ENCODE data around the gene HELZ.
"Not testable (repeated sequence)": the region's sequence is repeated elsewhere in the genome, so short reads cannot be mapped to it uniquely, and the experiment has no call there.

Gene HELZ

DNA sequence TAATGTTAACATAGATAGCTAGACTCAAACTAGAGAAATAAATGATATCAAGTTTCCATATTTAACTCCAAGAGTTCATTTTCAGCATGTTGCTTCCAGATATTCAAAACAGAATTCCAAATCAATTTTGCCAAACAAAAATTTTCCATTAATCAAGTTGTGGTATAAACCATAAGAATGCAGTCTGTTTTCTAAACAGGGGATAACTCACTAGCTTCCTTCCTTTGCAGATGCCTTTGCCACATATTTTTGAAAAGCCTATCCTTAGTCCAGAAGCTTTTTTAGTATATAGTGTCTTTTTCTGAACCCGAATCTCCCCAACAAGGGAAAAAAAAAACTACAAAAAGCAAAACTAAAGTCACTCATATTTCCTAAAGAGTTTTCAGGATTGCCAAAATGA, 61.5 kb downstream of the HELZ start:
- DNase-seq (ENCODE audit: low read depth): no peak

DNA sequence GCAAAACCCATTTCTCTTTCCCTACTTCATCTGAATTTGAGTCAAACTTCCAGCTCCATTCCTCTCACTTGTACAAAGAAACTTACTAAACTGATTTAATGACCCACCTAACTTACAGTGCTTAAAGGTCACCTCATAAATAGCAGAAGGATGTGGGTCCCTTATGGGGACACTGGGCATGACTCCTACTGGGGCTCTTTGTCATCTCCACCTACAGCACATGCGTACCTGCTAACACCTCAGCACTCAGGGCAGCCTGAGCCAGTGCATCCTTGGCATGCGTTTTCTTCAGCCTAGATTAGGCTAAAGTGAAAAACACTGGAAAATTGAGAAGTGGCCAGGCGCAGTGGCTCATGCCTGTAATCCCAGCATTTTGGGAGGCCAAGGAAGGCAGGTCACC, 63.2 kb downstream of the HELZ start:
- no peak for DNase-seq (ENCODE audit: low read depth)

DNA sequence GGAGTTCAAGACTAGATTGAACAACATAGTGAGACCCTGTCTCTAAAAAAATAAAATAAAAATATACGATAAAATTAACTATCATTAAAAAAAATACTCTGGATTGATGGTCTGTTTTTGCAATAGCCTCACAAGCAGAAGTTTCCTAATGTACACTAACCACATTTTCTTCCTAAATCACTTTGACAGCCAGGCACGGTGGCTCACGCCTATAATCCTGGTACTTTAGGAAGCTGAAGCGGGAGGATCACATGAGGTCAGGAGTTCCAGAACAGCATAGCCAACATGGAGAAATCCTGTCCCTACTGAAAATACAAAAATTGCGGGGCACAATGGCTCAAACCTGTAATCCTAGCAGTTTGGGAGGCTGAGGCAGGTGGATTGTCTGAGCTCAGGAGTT, 64.7 kb downstream of the HELZ start:
- no peak for DNase-seq (ENCODE audit: low read depth)

DNA sequence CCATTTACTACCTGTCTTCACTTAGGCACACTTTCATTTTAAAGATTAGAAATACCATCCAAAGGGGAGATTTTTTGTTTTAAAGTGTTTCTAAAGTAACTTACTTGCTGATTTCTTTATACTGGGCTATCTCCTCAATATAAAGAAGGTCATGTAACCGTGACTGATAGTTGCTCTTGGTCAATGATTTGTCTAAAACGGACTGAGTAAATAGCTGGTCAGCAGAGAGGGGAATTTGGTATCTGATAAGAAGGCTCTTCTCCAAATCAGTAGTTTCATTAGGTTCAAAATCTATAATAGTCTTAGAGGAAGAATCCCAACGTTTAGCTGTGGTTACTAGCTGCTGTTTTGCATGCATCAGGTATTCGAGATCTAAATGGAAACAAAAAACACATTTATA, 66.4 kb downstream of the HELZ start:
- DNase-seq (ENCODE audit: low read depth): no peak

DNA sequence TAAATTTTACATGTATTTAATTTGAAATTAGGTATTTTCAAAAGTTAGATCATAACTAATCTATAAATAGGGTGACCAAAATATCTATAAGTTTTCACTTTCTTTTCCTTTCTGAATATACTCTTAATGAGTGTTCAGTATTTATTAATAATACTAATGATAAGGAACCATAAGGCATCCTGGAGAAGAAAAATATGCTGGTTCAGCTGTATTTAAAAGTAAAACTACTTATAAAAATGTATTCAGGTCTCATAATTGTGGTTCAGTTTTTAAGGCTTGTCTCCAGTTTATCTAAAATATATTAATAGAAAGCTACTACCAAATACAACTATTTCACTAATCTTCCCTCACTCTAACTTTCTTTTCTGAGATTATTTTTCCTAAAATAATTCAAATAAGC, 67.3 kb downstream of the HELZ start:
- no peak for DNase-seq (ENCODE audit: low read depth)

DNA sequence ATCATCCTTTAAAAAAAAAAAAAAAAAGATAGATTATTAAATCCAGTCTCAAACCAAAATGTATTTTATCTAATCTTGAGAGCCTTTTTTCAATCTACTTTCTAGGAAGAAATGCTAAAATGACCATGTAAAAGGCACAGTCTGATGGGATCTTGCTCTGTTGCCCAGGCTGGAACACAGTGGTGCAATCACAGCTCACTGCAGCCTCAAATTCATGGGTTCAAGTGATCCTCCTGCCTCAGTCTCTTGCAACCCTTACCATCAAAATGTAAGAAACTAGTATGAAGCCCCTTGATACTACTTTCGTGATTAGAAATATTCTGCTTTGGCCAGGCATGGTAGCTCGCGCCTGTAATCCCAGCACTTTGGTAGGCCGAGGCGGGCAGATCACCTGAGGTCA, 70.8 kb downstream of the HELZ start:
- DNase-seq (ENCODE audit: low read depth): no peak

DNA sequence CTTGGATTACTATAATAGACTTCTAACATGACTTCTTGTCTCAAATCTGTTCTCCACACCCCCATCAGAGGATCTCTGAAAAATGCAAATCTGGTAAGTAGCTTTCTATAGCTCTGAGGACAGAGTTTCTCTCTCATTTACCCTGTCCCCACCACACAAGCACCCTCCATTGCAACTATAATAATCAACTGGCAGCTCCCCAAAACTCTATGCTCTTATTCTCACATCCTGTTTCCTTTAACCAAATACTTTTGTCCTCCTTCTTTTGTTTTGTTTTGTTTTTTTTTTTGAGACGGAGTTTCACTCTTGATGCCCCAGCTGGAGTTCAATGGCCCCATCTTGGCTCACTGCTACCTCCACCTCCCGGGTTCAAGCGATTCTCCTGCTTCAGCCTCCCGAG, 73.4 kb downstream of the HELZ start:
- no peak for DNase-seq (ENCODE audit: low read depth)

DNA sequence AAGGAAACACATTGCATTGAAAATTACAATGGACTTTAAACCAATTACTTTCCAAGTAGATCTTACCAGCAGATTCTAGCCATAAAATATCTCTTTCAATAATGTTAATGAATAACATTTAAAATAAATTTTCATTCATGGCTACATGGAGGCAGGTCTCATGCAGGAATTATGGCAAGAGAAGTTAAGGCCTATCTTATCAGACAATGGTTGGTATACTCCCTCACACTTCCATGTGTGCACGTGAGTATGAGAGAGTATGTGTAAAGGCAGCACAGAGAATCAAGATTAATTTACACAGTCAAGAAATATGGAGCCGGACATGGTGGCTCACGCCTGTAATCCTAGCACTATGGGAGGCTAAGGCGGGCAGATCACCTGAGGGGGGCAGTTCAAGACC, 76.5 kb downstream of the HELZ start:
- no peak for DNase-seq (ENCODE audit: low read depth)

DNA sequence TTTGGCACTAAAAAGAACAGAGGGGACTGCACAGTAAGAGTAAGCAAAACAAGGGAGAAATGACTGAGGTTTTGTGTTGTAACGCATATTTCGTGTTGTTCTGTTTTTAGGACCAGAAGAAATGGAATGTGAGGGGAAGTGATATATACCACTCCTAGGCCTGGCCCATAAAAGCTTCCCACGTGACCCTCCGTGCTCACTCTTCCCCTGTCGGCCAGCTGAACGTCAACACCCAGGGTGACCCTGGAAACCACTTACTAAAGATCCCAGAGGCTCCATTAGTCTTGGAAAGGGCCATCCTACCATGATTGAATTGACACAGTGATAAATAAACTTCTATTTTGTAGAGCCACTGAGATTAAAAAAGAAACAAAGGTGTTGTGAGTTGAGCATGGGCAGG, 79.8 kb downstream of the HELZ start:
- no peak for DNase-seq (ENCODE audit: low read depth)

DNA sequence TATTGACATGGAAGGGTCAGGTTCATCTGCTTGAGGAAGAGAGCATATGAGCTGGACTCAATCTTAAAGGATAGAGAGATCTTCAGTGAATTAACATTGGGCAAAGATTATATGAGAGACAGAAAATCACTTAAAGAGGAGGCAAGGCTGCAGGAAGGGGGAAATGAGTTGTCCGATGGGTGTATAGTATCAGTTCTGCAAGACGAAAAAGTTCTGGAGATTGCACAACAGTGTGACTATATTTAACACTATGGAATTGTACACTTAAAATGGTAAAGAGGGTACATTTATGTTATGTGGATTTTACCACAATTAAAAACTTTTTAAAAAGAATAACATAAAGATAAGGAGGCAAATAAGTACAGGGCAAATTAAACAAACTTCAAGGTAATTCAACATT, 80.7 kb downstream of the HELZ start:
- DNase-seq (ENCODE audit: low read depth): no peak

DNA sequence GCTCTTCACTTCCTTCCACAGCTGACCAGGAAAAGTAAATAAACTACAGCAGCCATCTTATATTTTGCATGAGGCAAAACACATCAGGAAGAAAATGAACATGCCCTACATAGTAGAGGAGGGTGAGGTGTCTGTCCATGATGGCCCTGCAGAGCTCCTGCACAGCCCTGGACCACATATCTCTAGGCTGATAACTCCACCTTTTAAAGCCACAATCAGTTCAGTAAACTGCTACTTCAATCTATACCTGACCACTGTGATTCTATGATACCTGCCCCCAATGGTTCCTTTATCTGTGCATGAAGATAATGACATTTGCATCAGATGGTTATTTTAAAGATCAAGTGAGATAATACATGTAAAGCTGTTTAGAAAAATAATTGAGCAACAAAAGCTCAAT, 82.2 kb downstream of the HELZ start:
- no peak for DNase-seq (ENCODE audit: low read depth)

DNA sequence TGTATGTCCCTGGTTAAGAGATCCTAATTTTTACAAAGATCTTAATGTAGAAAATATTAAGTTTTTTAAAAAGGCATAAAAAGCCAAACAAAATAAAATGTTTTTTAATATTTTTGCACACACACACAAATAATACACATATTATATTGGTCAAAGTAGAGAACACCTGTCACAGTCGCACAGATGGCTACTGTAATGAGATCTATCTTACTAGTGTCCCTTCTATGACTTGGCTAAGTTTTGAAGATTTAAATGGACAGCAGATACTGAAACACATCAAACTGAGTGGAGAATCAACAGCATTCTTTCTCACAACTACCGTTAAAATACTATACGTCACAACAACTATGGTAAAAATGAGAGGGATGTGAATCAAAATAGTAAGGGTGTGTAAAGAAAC, 83.4 kb downstream of the HELZ start:
- no peak for DNase-seq (ENCODE audit: low read depth)

DNA sequence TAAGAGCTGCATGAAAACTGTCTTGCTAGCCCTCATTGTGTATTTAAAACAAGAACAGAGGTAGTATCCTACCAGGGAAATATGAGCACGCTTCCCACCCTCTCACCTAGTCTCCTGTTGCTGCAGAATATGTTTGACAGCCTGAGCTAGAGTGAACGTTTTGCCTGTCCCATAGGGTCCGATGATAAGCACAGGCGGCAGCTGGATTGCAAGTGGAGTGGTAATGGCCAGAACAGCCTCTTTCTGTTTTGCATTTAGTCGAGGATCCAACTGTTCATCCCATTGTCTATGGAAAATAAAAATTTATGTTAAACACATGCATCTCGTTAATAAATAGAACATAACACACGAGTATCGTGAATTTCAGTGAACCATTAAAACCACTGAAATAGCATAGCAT, 84.2 kb downstream of the HELZ start:
- no peak for DNase-seq (ENCODE audit: low read depth)

DNA sequence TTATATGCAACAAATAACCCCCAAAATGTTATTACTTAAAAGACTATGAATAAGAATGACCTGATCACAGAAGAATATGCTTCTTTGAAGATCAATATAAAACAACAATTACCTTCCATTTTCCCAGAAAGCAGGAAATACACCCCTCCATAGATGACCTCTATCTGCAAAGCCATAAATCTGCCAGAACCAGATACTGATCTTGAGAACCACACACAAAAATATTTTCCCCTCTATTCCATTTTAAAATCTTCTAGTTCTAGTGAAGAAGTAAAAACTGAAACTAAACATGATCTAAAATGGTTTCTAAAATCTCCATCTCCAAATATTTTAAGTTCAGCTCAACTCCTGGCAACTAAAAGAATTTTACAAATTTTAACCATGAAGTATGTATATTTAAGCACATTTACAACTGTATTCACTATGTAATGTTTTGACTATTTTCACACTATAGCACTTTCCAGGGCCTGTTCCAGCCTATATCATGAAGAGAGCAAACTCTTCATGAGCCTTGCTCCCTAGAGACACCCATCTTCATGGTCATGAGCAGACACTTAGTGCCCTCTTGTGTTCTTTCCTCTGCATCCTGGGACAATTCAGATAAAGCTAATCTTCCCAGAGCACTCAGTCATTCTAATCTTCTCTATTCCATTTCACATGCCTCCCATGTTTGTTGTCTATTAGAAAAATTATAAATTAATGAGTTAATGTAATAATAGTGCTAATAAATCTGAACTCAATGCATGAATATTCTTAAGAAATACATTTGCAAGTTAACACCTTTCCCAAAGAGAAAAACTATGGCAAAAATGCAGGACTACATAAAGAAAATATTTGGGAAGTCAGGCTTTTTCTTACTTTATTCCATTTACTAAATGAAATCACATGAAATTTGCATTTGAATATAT, 87.0 kb downstream of the HELZ start:
- no peak for DNase-seq (ENCODE audit: low read depth)

DNA sequence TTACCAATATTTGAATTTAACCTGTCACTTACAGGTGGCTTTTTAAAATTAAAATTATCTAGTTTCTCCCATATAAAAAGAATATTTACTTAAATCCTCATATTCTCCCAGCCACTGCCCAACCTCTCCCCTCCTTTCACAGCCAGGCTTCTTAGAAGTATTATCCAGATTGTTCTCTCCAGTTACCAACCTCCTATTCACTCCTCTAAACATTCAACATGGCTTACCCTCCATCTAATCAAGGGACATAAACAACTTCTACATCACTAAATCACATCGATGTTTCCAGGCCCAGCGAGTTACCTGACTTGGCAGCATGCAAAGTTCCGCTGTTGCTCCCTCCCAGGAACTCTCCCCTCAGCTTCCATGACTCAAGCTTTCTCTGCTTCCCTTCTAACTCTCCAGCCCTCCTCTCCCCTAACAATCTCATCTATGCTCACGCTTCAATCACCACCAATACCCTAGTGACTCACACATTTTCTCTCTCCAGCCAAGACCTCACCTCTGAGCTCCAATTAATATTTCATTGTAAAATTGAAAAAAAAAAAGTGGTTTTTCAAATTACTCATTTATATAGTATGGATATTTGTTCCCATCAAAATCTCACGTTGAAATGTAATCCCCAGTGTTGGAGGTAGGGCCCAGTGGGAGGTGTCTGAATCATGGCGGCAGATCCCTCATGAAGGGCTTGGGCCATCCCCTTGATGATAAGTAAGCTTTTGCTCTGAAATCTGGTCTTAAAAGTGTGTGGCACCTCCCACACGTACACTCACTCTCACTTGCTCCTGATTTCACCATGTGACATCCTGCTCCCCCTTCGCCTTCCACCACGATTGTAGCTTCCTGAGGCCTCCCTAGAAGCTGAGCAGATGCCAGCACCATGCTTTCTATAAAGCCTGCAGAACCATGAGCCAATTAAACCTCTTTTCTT, 88.5 kb downstream of the HELZ start:
- DNase-seq (ENCODE audit: low read depth): no peak

DNA sequence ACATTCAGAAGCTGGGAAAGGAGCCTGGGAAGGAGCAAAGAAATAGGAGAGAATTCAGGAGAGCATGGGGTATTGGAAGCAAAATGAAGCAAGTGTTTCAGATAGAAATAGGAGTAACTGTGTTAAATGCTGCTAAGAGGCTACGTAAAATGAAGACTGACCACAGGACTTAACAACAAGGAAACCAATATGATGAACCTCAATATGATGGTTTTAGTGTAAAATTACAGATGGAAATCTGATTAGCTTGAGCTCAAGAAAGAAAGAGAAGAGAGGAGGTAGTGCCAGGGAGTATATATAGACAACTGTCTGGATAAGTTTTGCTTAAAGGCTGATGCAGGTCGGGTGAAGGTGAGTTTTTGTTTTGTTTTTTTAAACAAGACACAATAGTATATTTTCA, 92.2 kb downstream of the HELZ start:
- DNase-seq (ENCODE audit: low read depth): no peak

DNA sequence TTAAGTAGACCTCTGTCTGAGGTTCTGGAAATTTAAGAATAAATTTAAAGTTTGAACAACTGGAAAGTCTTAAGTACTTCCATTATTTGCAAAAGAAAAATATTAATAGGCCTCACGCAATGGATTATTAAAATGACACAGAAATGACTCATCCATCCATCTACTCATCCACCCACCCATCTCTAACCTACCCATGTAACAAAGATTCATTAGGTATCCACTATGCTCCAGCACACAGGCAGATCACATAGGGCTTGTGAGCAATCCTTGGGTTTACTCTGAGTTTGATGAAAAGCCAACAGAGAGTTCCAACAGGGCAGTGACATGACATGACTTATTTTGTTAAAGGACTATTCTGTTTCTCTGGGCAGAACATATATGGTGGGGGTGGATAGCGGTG, 93.3 kb downstream of the HELZ start:
- no peak for DNase-seq (ENCODE audit: low read depth)

DNA sequence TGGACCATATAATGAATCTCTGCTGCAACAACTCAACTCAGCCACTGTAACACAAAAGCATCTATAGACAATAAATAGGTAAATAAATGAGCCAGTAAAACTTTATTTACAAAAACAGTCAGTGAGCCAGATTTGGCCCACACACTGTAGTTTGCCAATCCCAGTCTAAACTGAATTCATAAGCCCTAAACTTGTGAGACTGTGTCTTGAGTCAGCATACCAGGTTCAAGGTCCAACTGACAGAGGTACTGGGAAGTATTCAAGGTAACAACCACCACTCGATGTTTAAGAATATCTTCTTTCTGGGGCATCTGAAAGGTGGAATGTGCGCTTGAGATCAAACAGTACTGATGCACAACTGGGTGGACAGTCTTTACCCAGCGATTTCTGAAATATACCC, 94.2 kb downstream of the HELZ start:
- DNase-seq (ENCODE audit: low read depth): no peak

DNA sequence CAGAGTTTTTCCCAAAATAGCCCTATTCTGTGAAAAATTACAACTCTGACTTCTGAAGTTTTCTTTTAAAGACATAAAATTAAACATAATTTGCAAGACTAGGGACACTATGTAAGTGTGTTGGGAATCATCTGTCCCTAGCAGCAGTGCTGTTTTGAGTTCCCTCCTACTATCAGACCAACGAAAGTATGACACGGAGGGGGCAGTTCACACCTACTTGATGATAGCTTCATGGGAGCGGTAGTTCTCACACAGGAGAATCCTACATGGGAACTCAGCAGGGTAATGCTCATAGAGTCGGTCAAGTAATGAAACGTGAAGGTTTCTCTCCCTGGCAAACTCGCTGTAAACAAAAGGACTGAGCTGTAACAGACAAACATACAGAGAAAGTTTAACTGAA, 96.6 kb downstream of the HELZ start:
- DNase-seq (ENCODE audit: low read depth): no peak

DNA sequence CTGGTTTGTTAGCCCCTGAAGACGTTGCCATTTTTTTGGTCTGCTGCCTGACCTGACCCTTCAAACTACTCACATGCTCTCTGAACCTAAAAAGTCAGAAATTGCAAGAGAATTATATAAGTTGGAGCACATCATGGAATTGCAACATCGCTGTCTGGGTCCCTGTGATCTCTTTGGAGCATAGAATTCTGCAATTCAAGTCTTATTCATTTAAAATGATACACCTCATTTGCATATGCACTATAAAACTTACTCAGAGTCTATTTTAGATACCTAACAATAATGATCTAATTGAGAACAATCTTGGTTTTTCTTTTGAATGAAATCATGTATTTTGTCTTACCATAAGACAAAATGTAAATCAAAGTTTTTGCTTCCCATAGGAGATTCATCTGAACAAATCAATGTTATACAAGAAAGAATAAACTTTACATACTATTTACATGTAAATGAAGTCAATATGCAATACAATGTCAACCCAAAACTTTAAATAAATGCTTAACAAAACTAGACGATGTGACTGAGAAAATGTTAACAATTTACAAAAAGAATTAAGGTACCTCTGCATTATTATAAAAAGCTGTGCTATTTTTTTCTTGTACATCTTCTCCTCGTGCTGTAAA, 99.7 kb downstream of the HELZ start:
- DNase-seq (ENCODE audit: low read depth): no peak

DNA sequence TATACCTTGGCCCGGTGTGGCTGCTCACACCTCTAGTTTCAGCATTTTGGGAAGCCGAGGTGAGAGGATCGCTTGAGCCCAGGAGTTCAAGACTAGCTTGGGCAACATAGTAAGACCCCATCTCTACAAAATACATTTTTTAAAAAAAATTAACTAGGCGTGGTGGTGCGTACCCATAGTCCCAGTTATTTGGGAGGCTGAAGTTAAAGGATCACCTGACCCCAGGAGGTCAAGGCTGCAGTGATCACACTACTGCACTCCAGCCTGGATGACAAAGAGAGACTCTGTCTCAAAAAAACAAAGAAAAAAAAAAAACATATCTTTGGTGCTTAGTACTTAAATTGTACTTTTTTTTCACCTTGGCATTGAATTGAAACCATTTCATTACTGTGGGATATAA, 101.7 kb downstream of the HELZ start:
- DNase-seq (ENCODE audit: low read depth): no peak

DNA sequence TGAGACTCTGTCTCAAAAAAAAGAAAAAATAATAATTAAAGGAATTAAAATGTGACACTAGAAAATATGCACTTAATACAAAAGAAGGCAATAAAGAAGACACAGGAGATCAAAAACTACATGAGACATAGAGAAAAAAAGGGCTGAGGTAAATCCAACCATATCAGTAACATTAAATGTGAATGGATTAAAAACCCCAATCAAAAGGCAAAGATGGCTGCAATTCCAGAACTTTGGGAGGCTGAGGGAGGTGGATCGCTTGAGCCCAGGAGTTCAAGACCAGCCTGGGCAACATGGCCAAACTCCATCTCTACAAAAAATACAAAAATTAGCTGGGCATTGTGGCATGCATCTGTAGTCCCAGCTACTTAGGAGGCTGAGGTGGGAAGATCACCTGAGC, 103.0 kb downstream of the HELZ start:
- DNase-seq (ENCODE audit: low read depth): not testable (repeated sequence)

Data from T-helper 22 cell (primary cell).